Gastroesophageal sphincter (tissue), 4 donors: ENCODE measurements around the gene WDR45B. TPM values are rescaled to one million over a fixed set of nuclear protein-coding genes. Genes with fewer than 3 reads are reported as not detected.

Experiments used
- ATAC-seq: fragments of 150-250 bp; one replicate; pipeline ENCODE4 v1.9.1; 2016; ENCODE audit warnings: mild to moderate bottlenecking, moderate library complexity
- H3K27ac ChIP-seq, 4 donors: fragments of 200-600 bp; sonication (generic) in 3 of 4; 1 replicate in 3 of 4; 2 replicates in 1 of 4; pipeline ENCODE4 v1.5.1; 2016 to 2019
- H3K27me3 ChIP-seq: fragments of 200-600 bp; sonication (generic); one replicate; pipeline ENCODE4 v1.5.1; 2019
- H3K36me3 ChIP-seq, 2 donors: fragments of 200-600 bp; sonication (generic); one replicate each; pipeline ENCODE4 v1.5.1; 2019; ENCODE audit warnings: control low read depth in 1 of 2
- H3K4me1 ChIP-seq, 3 donors: fragments of 200-600 bp; sonication (generic); 1 replicate in 2 of 3; 2 replicates in 1 of 3; pipeline ENCODE4 v1.5.1; 2016 to 2019; ENCODE audit warnings: control low read depth in 2 of 3
- H3K4me3 ChIP-seq, 2 donors: fragments of 200-600 bp; sonication (generic); one replicate each; pipeline ENCODE4 v1.5.1; 2019; ENCODE audit warnings: mild to moderate bottlenecking in 1 of 2, moderate library complexity in 1 of 2
- H3K9me3 ChIP-seq, 3 donors: fragments of 200-600 bp; sonication (generic); one replicate each; pipeline ENCODE4 v1.5.1; 2017 to 2019; ENCODE audit warnings: control low read depth in 2 of 3
- CTCF ChIP-seq, 4 experiments: fragments of 200-600 bp in 2 of 4; fragments of 450-650 bp in 2 of 4; sonication (generic) in 1 of 4; IDR thresholded peaks; one replicate each; pipeline ENCODE4 v1.5.1; 2017 to 2019; ENCODE audit warnings: antibody characterized with exemption in 4 of 4, mild to moderate bottlenecking in 2 of 4, moderate library complexity in 2 of 4
- EP300 ChIP-seq: sonication (generic); formaldehyde crosslinking; IDR thresholded peaks from one replicate; pipeline ENCODE4 v1.6.1; 2017; ENCODE audit warnings: antibody characterized with exemption, mild to moderate bottlenecking
- POLR2A ChIP-seq, 2 donors: fragments of 450-650 bp; IDR thresholded peaks; one replicate each; pipeline ENCODE4 v1.6.1; 2017; ENCODE audit warnings: antibody characterized with exemption in 2 of 2, mild to moderate bottlenecking in 2 of 2, moderate library complexity in 1 of 2
- POLR2AphosphoS5 ChIP-seq: sonication (generic); formaldehyde crosslinking; IDR thresholded peaks from one replicate; pipeline ENCODE4 v1.6.1; 2017; ENCODE audit warnings: antibody characterized with exemption
- WGBS, 2 donors: methylation state at CpG; one replicate each; pipeline ENCODE4 v1.1.5; 2018; ENCODE audit warnings: low coverage in 1 of 2; 5-methylcytosine and 5-hydroxymethylcytosine counted together
- total RNA-seq, 4 donors: library from RNA; depleted of rRNA; stranded (reverse); fragments of >200 nt; gene quantifications; one replicate each; pipeline ENCODE4 v1.1.0, GENCODE V29; 2016

Gene WDR45B
- total RNA-seq, 4 donors from 2014 or later = 70.8 to 77.4 (median 76.4) TPM

- no peak for ATAC-seq
- Histone ChIP-seq H3K27me3 (no peaks in the 10 kb centered on the region), H3K4me3 (no peak overlapping the region), H3K27ac (no peak overlapping the region), H3K9me3 (no peaks in the 10 kb centered on the region), H3K4me1 (no peaks in the 10 kb centered on the region), H3K36me3 (peaks cover 0 to 81% of the 10 kb centered on the region in 2 donors)
- WGBS, 2 donors = 75 to 83% methylated on average over 2 to 8 of the region's 8 CpGs
- TF ChIP-seq POLR2AphosphoS5 (no peak), CTCF (IDR thresholded peaks at IDR 0.05) (no peak), EP300 (no peak), POLR2A (IDR thresholded peaks at IDR 0.05) (no peak)
Measured at GRCh38 chr17:82629748-82630147, 18.5 kb downstream of the WDR45B start.

- no peaks in the 10 kb centered on the region for H3K9me3 ChIP-seq
- no peak overlapping the region for H3K27ac ChIP-seq
- H3K4me3 ChIP-seq = no peak overlapping the region
- 82 to 94% methylated on average over 6 to 15 of the region's 21 CpGs for WGBS, 2 donors
- H3K36me3 ChIP-seq = peaks cover 0 to 90% of the 10 kb centered on the region in 2 donors
- no peaks in the 10 kb centered on the region for H3K27me3 ChIP-seq
- no peak for ATAC-seq
- TF ChIP-seq CTCF (IDR thresholded peaks at IDR 0.05) (no peak), EP300 (no peak), POLR2A (IDR thresholded peaks at IDR 0.05) (no peak)
- no peaks in the 10 kb centered on the region for H3K4me1 ChIP-seq
Measured at GRCh38 chr17:82627405-82627804, 20.8 kb downstream of the WDR45B start.

- TF ChIP-seq POLR2A (IDR thresholded peaks at IDR 0.05) = no peak
- TF ChIP-seq EP300 = no peak
- TF ChIP-seq POLR2AphosphoS5 = no peak
- no peak for TF ChIP-seq CTCF (IDR thresholded peaks at IDR 0.05)
- no peak overlapping the region for H3K4me3 ChIP-seq
- 77 to 83% methylated on average over 5 to 15 of the region's 15 CpGs for WGBS, 2 donors
- H3K9me3 ChIP-seq = no peaks in the 10 kb centered on the region
- ATAC-seq = no peak
- no peak overlapping the region for H3K27ac ChIP-seq
- H3K4me1 ChIP-seq = no peaks in the 10 kb centered on the region
- H3K36me3 ChIP-seq = peaks cover 0 to 97% of the 10 kb centered on the region in 2 donors
- H3K27me3 ChIP-seq = no peaks in the 10 kb centered on the region
Measured at GRCh38 chr17:82623707-82624106, 24.5 kb downstream of the WDR45B start.

GRCh38 chr17:82619641-82620040 lies 28.6 kb downstream of the WDR45B start:
- no peak overlapping the region for H3K4me3 ChIP-seq
- peaks cover 0 to 98% of the 10 kb centered on the region in 2 donors for H3K36me3 ChIP-seq
- H3K27ac ChIP-seq = no peak overlapping the region
- no peak for ATAC-seq
- TF ChIP-seq POLR2A (IDR thresholded peaks at IDR 0.05) = no peak
- no peak for TF ChIP-seq POLR2AphosphoS5
- no peak for TF ChIP-seq CTCF (IDR thresholded peaks at IDR 0.05)
- TF ChIP-seq EP300 = no peak
- no peaks in the 10 kb centered on the region for H3K4me1 ChIP-seq
- 75 to 79% methylated on average over 8 of the region's 10 CpGs for WGBS, 2 donors
- H3K9me3 ChIP-seq = no peaks in the 10 kb centered on the region
- no peaks in the 10 kb centered on the region for H3K27me3 ChIP-seq

- Histone ChIP-seq H3K27ac (no peak overlapping the region), H3K36me3 (peaks cover 0 to 98% of the 10 kb centered on the region in 2 donors), H3K27me3 (no peaks in the 10 kb centered on the region), H3K9me3 (no peaks in the 10 kb centered on the region), H3K4me3 (no peak overlapping the region), H3K4me1 (no peaks in the 10 kb centered on the region)
- TF ChIP-seq CTCF (IDR thresholded peaks at IDR 0.05) = no peak
- no peak for TF ChIP-seq EP300
- no peak for TF ChIP-seq POLR2A (IDR thresholded peaks at IDR 0.05)
- TF ChIP-seq POLR2AphosphoS5 = no peak
- 40% methylated on average over 1 of the region's 7 CpGs; no CpG with 5 or more reads in 1 of the 2 donors for WGBS, 2 donors
- no peak for ATAC-seq
Measured at GRCh38 chr17:82619211-82619610, 29.0 kb downstream of the WDR45B start.
